Body of pancreas (tissue), 4 donors: ENCODE results near the gene INSR. TPM values are rescaled to one million over a fixed set of nuclear protein-coding genes. Genes with fewer than 3 reads are reported as not detected.

Experiments used
- ATAC-seq: fragments of 150-250 bp; one replicate; pipeline ENCODE4 v1.9.1; 2016
- DNase-seq, 4 donors: peaks; one replicate each; pipeline ENCODE4 v3.0.0-alpha.2; 2019
- H3K27ac ChIP-seq, 4 donors: fragments of 200-600 bp; sonication (generic); 1 replicate in 3 of 4; 2 replicates in 1 of 4; pipeline versions ENCODE4 v1.5.1 to v1.6.1; 2016 to 2019; ENCODE audit warnings: mild to moderate bottlenecking in 1 of 4, mixed read lengths in 1 of 4, moderate library complexity in 1 of 4
- H3K27me3 ChIP-seq, 2 donors: fragments of 200-600 bp; sonication (generic); one replicate each; pipeline ENCODE4 v1.6.0; 2016; ENCODE audit warnings: mild to moderate bottlenecking in 1 of 2
- H3K36me3 ChIP-seq, 2 donors: fragments of 200-600 bp; sonication (generic); replicated peaks in 1 of 2; 2 replicates each; pipeline ENCODE4 v1.5.1; 2016; ENCODE audit warnings: low read depth in 2 of 2; ENCODE audit not compliant: insufficient read depth in 1 of 2
- H3K4me1 ChIP-seq: fragments of 200-600 bp; sonication (generic); one replicate; pipeline ENCODE4 v1.6.0; 2016
- H3K4me3 ChIP-seq, 2 donors: fragments of 200-600 bp; sonication (generic); 1 replicate in 1 of 2; 2 replicates in 1 of 2; pipeline ENCODE4 v1.5.1; 2016 to 2019
- H3K9me3 ChIP-seq, 3 donors: fragments of 200-600 bp; sonication (generic); 1 replicate in 2 of 3; 2 replicates in 1 of 3; pipeline ENCODE4 v1.5.1; 2016
- CTCF ChIP-seq, 7 experiments: fragments of 450-650 bp in 4 of 7; fragments of 200-600 bp in 3 of 7; sonication (generic) in 3 of 7; IDR thresholded peaks; one replicate each; pipeline ENCODE4 v1.5.1; 2016 to 2019; ENCODE audit warnings: antibody characterized with exemption in 7 of 7
- POLR2A ChIP-seq, 3 donors: fragments of 450-650 bp; IDR thresholded peaks; one replicate each; pipeline ENCODE4 v1.6.1; 2016; ENCODE audit warnings: antibody characterized with exemption in 3 of 3, mild to moderate bottlenecking in 2 of 3
- WGBS, 2 donors: methylation state at CpG; one replicate each; pipeline ENCODE4 v1.1.5; 2017; 5-methylcytosine and 5-hydroxymethylcytosine counted together
- intact Hi-C: fragments of 100-400 bp; cut with DNase I; formaldehyde crosslinking; loops from one replicate; pipeline ENCODE4 v1.15.1; 2023
- total RNA-seq, 2 donors: library from RNA; depleted of rRNA; stranded (reverse); fragments of >200 nt; gene quantifications; one replicate each; pipeline ENCODE4 v1.1.0, GENCODE V29; 2016

The INSR gene
- total RNA-seq, 2 donors from 2014 or later: 243 to 284 TPM

DNA sequence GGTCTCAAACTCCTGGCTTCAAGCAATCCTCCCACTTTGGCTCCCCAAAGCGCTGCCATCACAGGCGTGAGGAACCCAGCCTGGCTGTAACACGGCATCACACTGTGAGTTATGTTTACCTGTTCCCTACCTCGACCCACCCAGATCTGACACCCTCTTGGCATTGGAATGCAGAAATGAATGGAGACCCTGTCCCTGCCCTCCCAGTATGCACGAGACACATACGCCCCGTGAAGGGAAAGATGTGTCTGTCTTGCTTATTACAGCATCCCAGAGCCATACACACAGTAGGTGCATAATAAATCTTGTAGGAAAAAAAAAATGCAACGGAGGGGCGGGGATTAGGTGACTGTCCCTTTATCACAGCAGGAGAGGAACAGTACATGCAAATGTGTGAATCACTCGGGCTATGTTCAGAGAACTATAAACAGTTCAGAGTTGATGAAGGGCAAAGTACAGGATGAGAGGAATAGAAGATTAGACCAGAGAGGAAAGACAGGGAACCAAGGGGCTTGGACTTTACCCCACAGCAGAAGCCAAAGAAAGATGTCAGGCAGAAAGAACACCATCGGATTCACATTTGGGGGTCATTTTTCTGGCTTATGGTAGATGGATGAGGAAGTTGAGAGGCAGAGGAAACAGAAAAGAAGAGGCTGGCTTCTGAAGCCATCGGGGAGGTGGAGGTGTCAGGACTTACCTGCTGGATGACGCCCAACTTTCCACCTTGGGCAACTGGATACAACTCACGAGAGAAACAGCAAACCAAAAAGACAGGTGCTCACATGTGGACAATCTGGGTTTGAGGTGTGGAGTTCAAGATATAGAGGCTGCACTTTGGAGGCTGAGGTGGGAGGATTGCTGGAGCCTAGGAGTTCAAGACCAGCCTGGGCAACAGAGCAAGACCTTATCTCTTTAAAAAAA, 94.3 kb downstream of the INSR start:
- peak; percentile 59 to 74 (median 71) for DNase-seq
- Histone ChIP-seq H3K36me3 (no peaks in the 10 kb centered on the region), H3K27me3 (no peaks in the 10 kb centered on the region), H3K27ac (peak overlapping the region; percentile 87 to 96 (median 92)), H3K4me1 (peaks cover 87% of the 10 kb centered on the region), H3K9me3 (no peaks in the 10 kb centered on the region), H3K4me3 (no peak overlapping the region)
- TF ChIP-seq CTCF (IDR thresholded peaks at IDR 0.05) (no peak), POLR2A (IDR thresholded peaks at IDR 0.05) (peak in 2 of 3 donors; percentile 13 to 37)
- peak; percentile 40 for ATAC-seq
- intact Hi-C loops: no loop called here
- 26 to 35% methylated on average over 14 of the region's 14 CpGs for WGBS, 2 donors

DNA sequence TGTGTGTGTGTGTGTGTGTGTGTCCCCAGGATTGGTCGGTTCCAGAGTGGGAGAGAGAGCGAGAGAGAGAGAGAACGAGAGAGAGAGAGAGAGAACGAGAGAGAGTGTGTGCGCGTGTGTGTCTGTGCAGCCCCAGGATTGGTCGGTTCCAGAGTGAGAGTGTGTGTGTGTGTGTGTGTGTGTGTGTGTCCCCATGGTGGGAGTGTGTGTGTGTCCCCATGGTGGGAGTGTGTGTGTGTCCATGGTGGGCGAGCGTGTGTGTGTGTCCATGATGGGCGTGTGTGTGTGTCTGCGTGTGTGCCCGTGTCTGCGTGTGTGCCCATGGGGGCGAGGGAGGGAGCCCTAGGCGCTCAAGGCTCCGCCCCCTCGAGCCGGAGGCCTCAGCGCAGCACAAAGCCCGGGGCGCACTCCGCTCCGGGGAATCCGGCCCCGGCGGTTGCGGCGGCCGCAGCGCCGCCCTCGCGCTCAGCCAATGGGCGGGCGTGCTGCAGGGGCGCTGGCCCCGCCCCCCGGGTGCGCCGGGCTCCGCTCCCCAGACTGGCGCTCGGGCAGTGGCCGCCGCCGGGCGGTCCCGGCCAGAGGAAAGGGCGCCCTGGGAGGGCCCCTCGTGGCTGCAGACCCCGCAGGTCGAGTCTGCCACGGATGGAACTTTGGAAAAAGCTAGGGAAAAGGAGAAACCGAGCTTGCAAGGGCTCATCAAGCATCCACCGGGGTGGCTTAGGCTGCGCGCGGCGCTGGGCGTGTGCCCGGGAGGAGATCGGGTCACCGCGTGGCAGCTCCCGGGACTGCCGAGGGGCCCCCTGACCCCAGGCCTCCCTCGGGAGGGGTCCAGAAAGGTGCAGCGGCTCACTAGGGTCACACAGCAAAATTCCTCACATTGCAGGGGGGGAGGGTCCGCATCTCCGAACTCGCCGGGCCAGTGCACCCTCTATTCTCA, 96.2 kb downstream of the INSR start:
- peak overlapping the region; percentile 14 to 62 for H3K4me3 ChIP-seq
- intact Hi-C loops: no loop called here
- peaks cover 87% of the 10 kb centered on the region for H3K4me1 ChIP-seq
- DNase-seq: peak; percentile 93 to 95 (median 94)
- no peaks in the 10 kb centered on the region for H3K27me3 ChIP-seq
- peak; percentile 85 for ATAC-seq
- WGBS, 2 donors: 1 to 2% methylated on average over 15 to 72 of the region's 72 CpGs
- H3K27ac ChIP-seq: peak overlapping the region; percentile 87 to 96 (median 92)
- H3K36me3 ChIP-seq: no peaks in the 10 kb centered on the region
- H3K9me3 ChIP-seq: no peaks in the 10 kb centered on the region
- TF ChIP-seq POLR2A (IDR thresholded peaks at IDR 0.05) (peak; percentile 91 to 94 (median 92)), CTCF (IDR thresholded peaks at IDR 0.05) (peak in 4 of 7 experiments; percentile 10 to 58 (median 44))

DNA sequence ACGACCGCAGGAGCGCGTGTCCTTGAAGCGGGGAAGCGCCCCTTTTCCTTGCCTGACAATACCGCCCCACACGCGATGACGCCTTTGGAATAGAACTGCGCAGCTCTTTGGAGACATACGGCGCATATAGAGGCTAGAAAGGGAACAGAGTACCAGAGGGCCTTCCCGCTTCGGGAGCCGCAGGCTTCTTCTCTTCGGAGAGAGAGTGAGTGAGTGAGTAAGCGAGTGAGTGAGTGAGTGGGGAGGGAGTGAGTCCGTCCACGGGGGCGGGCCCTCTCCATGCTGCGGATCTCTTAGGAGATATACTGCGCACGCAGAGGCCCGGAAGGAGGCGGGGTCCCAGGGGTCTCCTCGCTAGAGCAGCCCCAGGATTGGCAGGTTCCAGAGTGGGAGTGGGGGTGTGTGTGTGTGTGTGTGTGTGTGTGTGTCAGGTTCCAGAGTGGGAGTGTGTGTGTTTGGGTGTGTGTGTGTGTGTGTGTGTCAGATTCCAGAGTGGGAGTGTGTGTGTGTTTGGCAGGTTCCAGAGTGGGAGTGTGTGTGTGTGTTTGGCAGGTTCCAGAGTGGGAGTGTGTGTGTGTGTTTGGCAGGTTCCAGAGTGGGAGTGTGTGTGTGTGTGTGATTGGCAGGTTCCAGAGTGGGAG, 97.0 kb downstream of the INSR start:
- Histone ChIP-seq H3K27me3 (no peaks in the 10 kb centered on the region), H3K36me3 (no peaks in the 10 kb centered on the region), H3K27ac (peak overlapping the region; percentile 87 to 96 (median 92)), H3K4me3 (no peak overlapping the region), H3K4me1 (peaks cover 84% of the 10 kb centered on the region), H3K9me3 (no peaks in the 10 kb centered on the region)
- TF ChIP-seq POLR2A (IDR thresholded peaks at IDR 0.05) (peak in 2 of 3 donors; percentile 28 to 51), CTCF (IDR thresholded peaks at IDR 0.05) (no peak)
- ATAC-seq (peak; percentile 64), DNase-seq (peak; percentile 87 to 94 (median 92))
- 1 to 2% methylated on average over 7 to 27 of the region's 27 CpGs for WGBS, 2 donors
- intact Hi-C loops: no loop called here

DNA sequence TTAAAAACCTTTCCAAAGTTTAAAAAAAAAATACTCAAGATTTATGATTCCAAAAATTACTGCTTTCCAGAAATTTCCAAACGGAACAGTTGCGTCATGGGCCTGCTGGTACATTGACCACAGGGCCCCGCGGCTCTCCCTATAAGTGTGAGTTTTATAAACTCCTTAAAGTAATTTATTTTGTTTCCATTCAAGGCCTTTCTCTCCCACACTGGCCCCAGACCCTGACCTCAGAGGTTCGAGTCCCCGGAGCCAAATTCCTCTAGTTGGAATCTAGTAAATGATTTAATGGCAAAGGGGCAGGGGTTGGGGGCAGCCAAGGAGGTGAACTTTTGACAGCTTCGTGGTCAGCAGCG, 97.5 kb downstream of the INSR start:
- Histone ChIP-seq H3K27ac (peak overlapping the region; percentile 87 to 96 (median 92)), H3K4me3 (no peak overlapping the region), H3K36me3 (no peaks in the 10 kb centered on the region), H3K4me1 (peaks cover 82% of the 10 kb centered on the region), H3K27me3 (no peaks in the 10 kb centered on the region), H3K9me3 (no peaks in the 10 kb centered on the region)
- DNase-seq (peak; percentile 38 to 54 (median 51)), ATAC-seq (no peak)
- 18 to 24% methylated on average over 8 of the region's 8 CpGs for WGBS, 2 donors
- intact Hi-C loops: no loop called here
- TF ChIP-seq CTCF (IDR thresholded peaks at IDR 0.05): no peak
- TF ChIP-seq POLR2A (IDR thresholded peaks at IDR 0.05): no peak
